BLaER1 treated with 17β-estradiol and CSF1 and Interleukin-3, amounts not matched to agents 10 nM and 100 nM (cell line): Measurements from ENCODE around the gene ANKFY1.
A peak's percentile ranks its signal among the peaks of the same experiment; 100 is the strongest.

ENCODE experiments used
- H3K27ac ChIP-seq, 11 experiments: shearing (Covaris generic); formaldehyde crosslinking; 2 replicates each; pipeline ENCODE4 v1.8.1; 2022
- H3K27me3 ChIP-seq, 11 experiments: shearing (Covaris generic); formaldehyde crosslinking; 2 replicates each; pipeline ENCODE4 v1.8.1; 2022
- H3K36me3 ChIP-seq, 11 experiments: shearing (Covaris generic); formaldehyde crosslinking; 2 replicates each; pipeline ENCODE4 v1.8.1; 2022
- H3K4me1 ChIP-seq, 10 experiments: shearing (Covaris generic); formaldehyde crosslinking; 2 replicates each; pipeline ENCODE4 v1.8.1; 2022
- H3K4me2 ChIP-seq, 11 experiments: shearing (Covaris generic); formaldehyde crosslinking; 2 replicates each; pipeline ENCODE4 v1.8.1; 2022
- H3K4me3 ChIP-seq, 10 experiments: shearing (Covaris generic); formaldehyde crosslinking; 2 replicates each; pipeline ENCODE4 v1.8.1; 2022
- H3K9ac ChIP-seq, 11 experiments: shearing (Covaris generic); formaldehyde crosslinking; 2 replicates each; pipeline ENCODE4 v1.8.1; 2022
- H3K9me3 ChIP-seq, 11 experiments: shearing (Covaris generic); formaldehyde crosslinking; replicated peaks in 1 of 11; 2 replicates each; pipeline ENCODE4 v1.8.1; 2022
- H4K20me1 ChIP-seq, 11 experiments: shearing (Covaris generic); formaldehyde crosslinking; 2 replicates each; pipeline ENCODE4 v1.8.1; 2022
- Cebpa-rat ChIP-seq, 11 experiments: shearing (Covaris generic); IDR thresholded peaks; 2 replicates each; pipeline ENCODE4 v1.8.1; 2022

Gene ANKFY1

DNA sequence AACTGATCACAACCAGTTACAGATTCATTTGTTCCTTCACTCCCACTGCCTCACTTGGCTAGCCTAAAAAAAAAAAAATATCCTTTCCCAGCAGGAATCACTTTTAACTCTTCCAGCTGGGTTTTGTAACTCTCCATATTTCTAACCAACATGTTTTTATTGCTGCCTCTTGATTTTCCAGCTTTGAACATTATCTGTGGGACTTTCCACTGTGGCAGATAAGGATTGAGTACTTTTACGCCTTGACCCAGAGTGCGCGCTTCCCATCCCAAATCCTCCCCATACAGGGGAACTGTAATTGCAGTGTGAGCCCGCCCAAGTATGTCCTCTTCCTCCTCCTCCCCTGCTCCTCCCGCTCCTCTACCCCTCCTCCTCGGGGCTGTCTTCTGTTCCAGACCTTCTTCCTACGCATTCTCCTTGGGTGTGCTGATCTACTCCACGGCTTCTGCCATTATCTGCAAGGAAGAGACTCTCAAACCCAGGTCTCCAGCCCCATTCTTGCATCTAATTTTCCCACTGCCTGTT, 77.4 kb downstream of the ANKFY1 start:
- Histone ChIP-seq H3K4me1 (peaks cover 17 to 47% (median 40%) of the 10 kb centered on the region in 10 experiments), H3K27me3 (no peaks in the 10 kb centered on the region), H3K9me3 (no peaks in the 10 kb centered on the region), H3K9ac (no peak overlapping the region), H3K36me3 (peaks cover 92 to 100% (median 96%) of the 10 kb centered on the region in 11 experiments), H4K20me1 (peaks cover 0 to 22% (median 0%) of the 10 kb centered on the region in 11 experiments; a peak in 6 of 22 replicates), H3K4me2 (peak overlapping the region in 6 of 11 experiments; percentile 75 to 93 (median 84); a peak in 10 of 22 replicates), H3K4me3 (no peak overlapping the region), H3K27ac (peak overlapping the region in 4 of 11 experiments; percentile 85 to 88 (median 88); a peak in 4 of 22 replicates)
- no peak for TF ChIP-seq Cebpa-rat (IDR thresholded peaks at IDR 0.05)

DNA sequence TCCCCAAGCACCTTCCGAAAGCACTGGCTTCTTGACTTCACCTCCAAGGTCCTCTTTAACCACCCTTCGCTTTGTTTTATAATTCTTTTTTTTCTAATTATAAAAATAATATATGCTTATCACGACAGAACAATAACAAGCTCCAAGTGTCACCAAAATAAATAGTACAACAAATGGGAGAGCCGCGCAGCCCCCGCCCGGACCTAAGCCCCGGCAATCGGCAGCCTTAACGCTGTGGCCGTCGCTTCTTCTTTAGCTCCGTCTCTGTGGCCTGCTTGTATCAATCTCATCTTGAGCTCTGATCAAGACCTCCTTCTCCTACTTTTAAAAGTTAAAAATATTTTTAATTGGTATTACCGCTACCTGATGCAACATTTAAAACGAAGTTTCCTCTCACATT, 78.1 kb downstream of the ANKFY1 start:
- no peak overlapping the region for H3K4me3 ChIP-seq
- no peak overlapping the region for H3K4me2 ChIP-seq
- H3K27ac ChIP-seq = no peak overlapping the region
- peaks cover 0 to 29% (median 0%) of the 10 kb centered on the region in 11 experiments; a peak in 6 of 22 replicates for H4K20me1 ChIP-seq
- no peaks in the 10 kb centered on the region for H3K9me3 ChIP-seq
- no peak for TF ChIP-seq Cebpa-rat (IDR thresholded peaks at IDR 0.05)
- peaks cover 93 to 100% (median 98%) of the 10 kb centered on the region in 11 experiments for H3K36me3 ChIP-seq
- H3K9ac ChIP-seq = no peak overlapping the region
- peaks cover 17 to 45% (median 40%) of the 10 kb centered on the region in 10 experiments for H3K4me1 ChIP-seq
- H3K27me3 ChIP-seq = no peaks in the 10 kb centered on the region

DNA sequence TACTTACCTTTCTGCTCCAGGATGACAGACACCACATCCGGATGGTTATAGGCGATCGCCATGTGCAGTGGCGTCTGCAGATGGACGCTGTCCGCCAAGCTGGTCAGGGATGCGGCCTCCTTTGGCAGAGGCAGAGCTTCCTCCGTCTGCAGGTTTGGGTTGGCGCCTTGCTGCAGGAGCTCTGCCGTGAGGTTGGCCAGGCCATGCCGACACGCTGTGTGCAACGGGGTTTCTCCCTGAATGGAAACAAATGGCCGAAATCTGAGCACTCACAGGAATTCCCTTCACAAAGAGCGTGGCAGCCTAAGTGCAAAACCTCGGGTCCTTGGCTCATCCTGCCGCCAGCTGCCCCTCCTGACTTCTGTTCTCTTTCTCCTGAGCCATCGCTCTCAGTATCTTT, 79.0 kb downstream of the ANKFY1 start:
- no peak for TF ChIP-seq Cebpa-rat (IDR thresholded peaks at IDR 0.05)
- H4K20me1 ChIP-seq = peaks cover 0 to 28% (median 0%) of the 10 kb centered on the region in 11 experiments; a peak in 6 of 22 replicates
- H3K27me3 ChIP-seq = no peaks in the 10 kb centered on the region
- peaks cover 92 to 100% (median 98%) of the 10 kb centered on the region in 11 experiments for H3K36me3 ChIP-seq
- no peak overlapping the region for H3K4me2 ChIP-seq
- peaks cover 16 to 36% (median 34%) of the 10 kb centered on the region in 10 experiments for H3K4me1 ChIP-seq
- no peaks in the 10 kb centered on the region for H3K9me3 ChIP-seq
- H3K4me3 ChIP-seq = no peak overlapping the region
- H3K9ac ChIP-seq = no peak overlapping the region
- H3K27ac ChIP-seq = no peak overlapping the region

DNA sequence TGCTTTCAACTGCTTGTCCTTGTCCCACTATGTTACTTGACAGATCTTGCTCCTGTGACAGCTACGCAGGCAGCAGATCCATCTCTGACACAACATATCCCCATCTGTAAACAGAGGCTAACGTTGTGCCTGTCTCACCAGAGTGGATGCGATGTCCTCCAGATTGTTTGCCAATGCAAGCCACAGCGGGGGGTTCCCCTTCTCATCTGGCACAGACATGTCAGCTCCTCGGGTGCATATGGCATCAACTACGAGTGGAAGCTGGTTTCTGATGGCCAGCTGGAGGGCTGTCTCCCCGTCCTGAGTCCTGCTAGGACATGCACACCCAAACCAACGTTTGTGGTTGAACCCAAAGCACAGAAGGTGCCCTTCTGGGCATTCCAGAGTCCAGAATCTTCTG, 81.7 kb downstream of the ANKFY1 start:
- no peaks in the 10 kb centered on the region for H3K9me3 ChIP-seq
- no peak overlapping the region for H3K4me2 ChIP-seq
- no peak overlapping the region for H3K4me3 ChIP-seq
- TF ChIP-seq Cebpa-rat (IDR thresholded peaks at IDR 0.05) = no peak
- peaks cover 0 to 43% (median 13%) of the 10 kb centered on the region in 11 experiments; a peak in 17 of 22 replicates for H4K20me1 ChIP-seq
- peaks cover 0 to 17% (median 14%) of the 10 kb centered on the region in 10 experiments; a peak in 16 of 20 replicates for H3K4me1 ChIP-seq
- H3K9ac ChIP-seq = no peak overlapping the region
- no peak overlapping the region for H3K27ac ChIP-seq
- H3K27me3 ChIP-seq = no peaks in the 10 kb centered on the region
- H3K36me3 ChIP-seq = peaks cover 98 to 100% (median 100%) of the 10 kb centered on the region in 11 experiments

- TF ChIP-seq Cebpa-rat (IDR thresholded peaks at IDR 0.05) = no peak
- Histone ChIP-seq H3K27me3 (no peaks in the 10 kb centered on the region), H3K27ac (no peak overlapping the region), H3K4me3 (no peak overlapping the region), H3K9me3 (no peaks in the 10 kb centered on the region), H3K36me3 (peaks cover 97 to 100% (median 100%) of the 10 kb centered on the region in 11 experiments), H3K9ac (no peak overlapping the region), H3K4me2 (no peak overlapping the region), H4K20me1 (peaks cover 0 to 55% (median 23%) of the 10 kb centered on the region in 11 experiments; a peak in 18 of 22 replicates), H3K4me1 (peaks cover 0 to 22% (median 19%) of the 10 kb centered on the region in 10 experiments; a peak in 16 of 20 replicates)
Measured at GRCh38 chr17:4180791-4181190, 83.0 kb downstream of the ANKFY1 start.

DNA sequence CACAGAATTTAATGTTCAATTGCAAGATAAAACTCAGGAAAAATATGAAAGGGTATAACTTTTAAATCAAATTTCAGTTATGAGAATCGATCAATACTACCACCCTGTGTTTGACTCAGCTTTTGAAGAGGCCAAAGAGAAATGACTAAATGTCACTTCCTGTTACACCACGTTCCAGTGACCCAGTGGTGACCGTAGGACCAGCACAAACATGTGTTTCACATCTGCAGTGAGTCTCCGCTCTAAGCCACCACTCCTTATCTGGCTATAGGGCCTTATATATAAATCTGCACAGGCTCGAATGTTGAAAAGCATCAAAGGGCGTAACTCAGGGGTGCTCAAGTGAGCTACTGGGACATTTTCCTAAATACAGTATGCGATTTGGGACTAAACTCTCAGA, 84.7 kb downstream of the ANKFY1 start:
- H3K4me2 ChIP-seq = no peak overlapping the region
- no peaks in the 10 kb centered on the region for H3K9me3 ChIP-seq
- H3K36me3 ChIP-seq = peaks cover 97 to 100% (median 100%) of the 10 kb centered on the region in 11 experiments
- no peak overlapping the region for H3K27ac ChIP-seq
- TF ChIP-seq Cebpa-rat (IDR thresholded peaks at IDR 0.05) = no peak
- H3K27me3 ChIP-seq = no peaks in the 10 kb centered on the region
- H3K4me1 ChIP-seq = peaks cover 0 to 27% (median 24%) of the 10 kb centered on the region in 10 experiments; a peak in 16 of 20 replicates
- no peak overlapping the region for H3K4me3 ChIP-seq
- H4K20me1 ChIP-seq = peaks cover 0 to 69% (median 27%) of the 10 kb centered on the region in 11 experiments; a peak in 18 of 22 replicates
- no peak overlapping the region for H3K9ac ChIP-seq

DNA sequence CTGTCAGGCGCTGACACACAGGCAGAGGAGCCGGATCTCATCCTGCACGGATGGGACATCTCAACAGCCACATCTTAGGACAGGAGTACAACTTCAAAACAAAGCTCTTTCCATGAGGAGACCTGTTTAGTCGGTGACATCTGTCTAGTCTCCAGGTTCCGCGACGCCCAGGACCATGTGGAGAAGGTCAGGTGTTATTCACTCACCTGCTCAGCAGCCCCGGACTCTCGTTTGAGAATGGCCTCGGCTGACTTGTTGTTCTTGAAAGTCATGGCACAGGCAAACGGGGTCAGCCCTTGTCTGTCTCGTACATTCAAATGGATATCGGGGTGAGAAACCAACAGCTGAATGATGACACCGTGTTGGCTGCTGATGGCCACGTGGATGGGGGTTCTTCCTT, 85.1 kb downstream of the ANKFY1 start:
- H3K9ac ChIP-seq = no peak overlapping the region
- H3K9me3 ChIP-seq = no peaks in the 10 kb centered on the region
- H3K4me3 ChIP-seq = no peak overlapping the region
- H3K27ac ChIP-seq = no peak overlapping the region
- H3K4me2 ChIP-seq = no peak overlapping the region
- peaks cover 0 to 27% (median 24%) of the 10 kb centered on the region in 10 experiments; a peak in 16 of 20 replicates for H3K4me1 ChIP-seq
- TF ChIP-seq Cebpa-rat (IDR thresholded peaks at IDR 0.05) = no peak
- no peaks in the 10 kb centered on the region for H3K27me3 ChIP-seq
- H4K20me1 ChIP-seq = peaks cover 0 to 73% (median 29%) of the 10 kb centered on the region in 11 experiments; a peak in 18 of 22 replicates
- H3K36me3 ChIP-seq = peaks cover 97 to 100% (median 100%) of the 10 kb centered on the region in 11 experiments

DNA sequence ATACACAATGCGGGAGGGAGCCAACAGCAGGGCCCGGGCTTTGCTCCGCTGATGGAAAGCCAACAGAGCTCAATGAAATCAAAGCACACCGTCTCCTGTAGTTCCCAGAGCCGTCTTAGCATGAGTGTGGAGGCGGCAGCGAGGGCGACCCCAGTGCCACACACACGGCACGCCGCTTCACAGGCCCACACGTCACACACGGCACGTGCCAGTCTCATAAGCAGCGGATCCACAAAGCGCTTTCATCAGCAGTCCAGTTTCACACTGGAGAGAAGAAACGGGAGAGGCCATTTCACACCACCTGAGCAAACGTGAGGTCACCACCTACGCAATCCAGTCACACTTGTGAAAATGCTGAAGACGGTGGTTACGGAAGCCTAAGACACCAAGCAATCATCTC, 86.0 kb downstream of the ANKFY1 start:
- Histone ChIP-seq H3K4me2 (peak overlapping the region in 3 of 11 experiments; percentile 61 to 72 (median 63); a peak in 2 of 22 replicates), H3K9ac (no peak overlapping the region), H3K4me1 (peaks cover 0 to 27% (median 24%) of the 10 kb centered on the region in 10 experiments; a peak in 16 of 20 replicates), H3K27ac (peak overlapping the region in 1 of 11 experiments; percentile 34; a peak in 2 of 22 replicates), H3K27me3 (no peaks in the 10 kb centered on the region), H3K9me3 (no peaks in the 10 kb centered on the region), H4K20me1 (peaks cover 0 to 81% (median 29%) of the 10 kb centered on the region in 11 experiments; a peak in 18 of 22 replicates), H3K36me3 (peaks cover 97 to 100% (median 100%) of the 10 kb centered on the region in 11 experiments), H3K4me3 (no peak overlapping the region)
- no peak for TF ChIP-seq Cebpa-rat (IDR thresholded peaks at IDR 0.05)

DNA sequence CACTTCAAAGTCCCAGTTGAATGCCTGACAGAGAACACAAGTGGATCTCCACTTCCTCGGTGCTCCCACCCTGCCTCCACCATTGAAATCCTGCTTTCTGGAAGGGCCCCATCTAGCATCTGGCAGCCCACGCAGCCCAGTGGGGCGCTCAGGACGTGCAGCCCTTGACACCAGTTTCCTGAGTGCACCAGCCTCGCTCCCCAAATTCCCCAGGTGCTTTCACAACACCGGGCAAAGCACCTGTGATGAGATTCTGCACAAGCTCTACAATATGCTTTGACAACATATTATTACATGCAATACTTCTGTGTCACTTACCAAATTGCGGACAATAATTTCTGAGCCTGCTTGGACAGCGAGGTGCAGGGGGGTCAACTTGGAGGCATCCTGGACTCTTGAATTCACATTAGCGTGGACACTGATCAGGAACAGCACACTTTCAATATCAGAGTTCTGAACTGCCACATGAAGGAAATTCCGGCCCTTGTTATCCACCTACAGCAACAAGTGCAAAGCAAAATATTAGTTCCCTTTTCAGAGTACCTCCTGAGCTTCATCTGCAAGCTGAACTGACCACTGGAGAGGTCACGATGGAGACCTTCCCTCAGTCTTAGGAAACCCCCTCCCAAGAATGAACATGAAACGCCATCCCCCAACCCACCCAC, 86.8 kb downstream of the ANKFY1 start:
- no peaks in the 10 kb centered on the region for H3K9me3 ChIP-seq
- H3K4me2 ChIP-seq = peak overlapping the region in 8 of 11 experiments; percentile 24 to 78 (median 62); a peak in 16 of 22 replicates
- H3K4me3 ChIP-seq = peak overlapping the region in 1 of 10 experiments; percentile 1; a peak in 1 of 20 replicates
- no peak for TF ChIP-seq Cebpa-rat (IDR thresholded peaks at IDR 0.05)
- H3K4me1 ChIP-seq = peaks cover 0 to 27% (median 24%) of the 10 kb centered on the region in 10 experiments; a peak in 16 of 20 replicates
- H3K9ac ChIP-seq = peak overlapping the region in 3 of 11 experiments; percentile 53 to 69 (median 62); a peak in 6 of 22 replicates
- H4K20me1 ChIP-seq = peaks cover 0 to 81% (median 29%) of the 10 kb centered on the region in 11 experiments; a peak in 18 of 22 replicates
- peak overlapping the region in 6 of 11 experiments; percentile 1 to 64 (median 56); a peak in 9 of 22 replicates for H3K27ac ChIP-seq
- no peaks in the 10 kb centered on the region for H3K27me3 ChIP-seq
- peaks cover 97 to 100% (median 100%) of the 10 kb centered on the region in 11 experiments for H3K36me3 ChIP-seq
